HepG2 (cell line): ENCODE results near the gene WWC1. TPM values are rescaled to one million over a fixed set of nuclear protein-coding genes. Genes with fewer than 3 reads are reported as not detected.

ENCODE experiments used
- ATAC-seq: fragments of 200-7000 bp; cut with Tn5 transposase; 3 replicates; pipeline ENCODE4 v1.9.1; 2020; ENCODE audit warnings: mild to moderate bottlenecking, moderate library complexity
- BruUV-seq: library from RNA; stranded (reverse); fragments of 400-500 nt; replicated peaks from 2 replicates; lab custom pipeline; 2021; lab: Mats Ljungman, UMichigan
- CTCF ChIA-PET: fragments of 300-600 bp; formaldehyde crosslinking; extraction: SDS; loops from one replicate; lab custom pipeline; 2021; ENCODE audit warnings: low total read pairs, inconsistent platforms, low intra/inter-chr PET ratio; lab: Yijun Ruan, JAX
- POLR2A ChIA-PET: fragments of 350-600 bp; sonication (Branson Sonifier 250); formaldehyde crosslinking; loops from one replicate; lab custom pipeline; 2020; ENCODE audit warnings: antibody characterized with exemption, inconsistent platforms; lab: Yijun Ruan, JAX
- DNase-seq: peaks from one replicate; pipeline ENCODE4 v3.0.0-alpha.2; 2015; ENCODE audit warnings: low spot score
- FAIRE-seq: peaks from 3 replicates; lab custom pipeline; 2011; peaks lifted over from hg19 to GRCh38; lab: Jason Lieb, UNC
- H2AFZ ChIP-seq: one replicate; pipeline ENCODE4 v1.6.1; 2011; ENCODE audit warnings: low read length, inconsistent platforms
- H3K27ac ChIP-seq: fragments of 300-600 bp; 3 replicates; pipeline ENCODE4 v1.8.0; 2011; ENCODE audit warnings: mixed run types, mild to moderate bottlenecking, mixed read lengths, low read length, inconsistent platforms; ENCODE audit not compliant: insufficient read depth; ENCODE audit errors: extremely low read length
- H3K27me3 ChIP-seq, 2 experiments: fragments of 200-600 bp in 1 of 2; 2 replicates in 1 of 2; 3 replicates in 1 of 2; pipeline versions ENCODE4 v1.6.0 to v1.8.0; 2011; ENCODE audit warnings: low read length in 2 of 2, mild to moderate bottlenecking in 2 of 2, moderate library complexity in 2 of 2, inconsistent platforms in 1 of 2; ENCODE audit not compliant: insufficient read depth in 2 of 2, control insufficient read depth in 1 of 2
- H3K36me3 ChIP-seq, 2 experiments: fragments of 200-600 bp in 1 of 2; replicated peaks in 1 of 2; 2 replicates in 1 of 2; 3 replicates in 1 of 2; pipeline versions ENCODE4 v1.5.1 to v1.8.0; 2011; ENCODE audit warnings: low read length in 2 of 2, inconsistent platforms in 1 of 2; ENCODE audit not compliant: insufficient read depth in 2 of 2, control insufficient read depth in 1 of 2
- H3K4me1 ChIP-seq: 2 replicates; pipeline ENCODE4 v1.5.1; 2012; ENCODE audit warnings: low read length, inconsistent platforms; ENCODE audit not compliant: insufficient read depth
- H3K4me2 ChIP-seq: 2 replicates; pipeline ENCODE4 v1.6.0; 2011; ENCODE audit warnings: low read depth, low read length, inconsistent platforms
- H3K4me3 ChIP-seq, 3 experiments: fragments of 200-600 bp in 1 of 3; sonication (generic), shearing (Covaris generic) in 1 of 3; replicated peaks in 1 of 3; 2 replicates each; pipeline ENCODE4 v1.5.1; 2011 to 2016; ENCODE audit warnings: low read length in 3 of 3, inconsistent platforms in 2 of 3, low read depth in 2 of 3, mild to moderate bottlenecking in 2 of 3, control low read depth in 1 of 3, mixed read lengths in 1 of 3; ENCODE audit not compliant: insufficient read depth in 1 of 3
- H3K79me2 ChIP-seq: one replicate; pipeline ENCODE4 v1.6.1; 2011; ENCODE audit warnings: low read length, inconsistent platforms; ENCODE audit not compliant: insufficient read depth
- H3K9ac ChIP-seq: 2 replicates; pipeline ENCODE4 v1.6.0; 2011; ENCODE audit warnings: mild to moderate bottlenecking, low read depth, low read length, inconsistent platforms; ENCODE audit not compliant: insufficient read depth
- H3K9me3 ChIP-seq: 2 replicates; pipeline ENCODE4 v1.5.1; 2012; ENCODE audit warnings: mild to moderate bottlenecking, low read length
- H4K20me1 ChIP-seq: 2 replicates; pipeline ENCODE4 v1.6.0; 2011; ENCODE audit warnings: inconsistent platforms, mild to moderate bottlenecking, low read length, moderate library complexity; ENCODE audit not compliant: insufficient read depth
- ERF ChIP-seq: IDR thresholded peaks from 2 replicates; pipeline ENCODE4 v1.6.1; 2018; ENCODE audit warnings: missing biosample characterization, missing genetic modification reagents
- ETV5 ChIP-seq: IDR thresholded peaks from 2 replicates; pipeline ENCODE4 v1.6.1; 2018; ENCODE audit warnings: missing biosample characterization, missing genetic modification reagents, inconsistent platforms, borderline replicate concordance
- HMGXB4 ChIP-seq, 2 experiments: sonication (generic) in 1 of 2; formaldehyde crosslinking in 1 of 2; IDR thresholded peaks; 2 replicates each; pipeline versions ENCODE4 v1.4.0 to v1.6.1; 2018 to 2020; ENCODE audit warnings: missing genetic modification reagents in 2 of 2, borderline replicate concordance in 1 of 2, low read depth in 1 of 2, mild to moderate bottlenecking in 1 of 2, missing biosample characterization in 1 of 2
- KLF11 ChIP-seq: IDR thresholded peaks from 2 replicates; pipeline ENCODE4 v1.6.1; 2016; ENCODE audit warnings: missing compliant biosample characterization
- MEIS2 ChIP-seq: sonication (generic); formaldehyde crosslinking; IDR thresholded peaks from 2 replicates; pipeline ENCODE4 v1.9.0; 2021; ENCODE audit warnings: mild to moderate bottlenecking, missing genetic modification reagents
- NONO ChIP-seq, 2 experiments: fragments of 450-650 bp in 1 of 2; sonication (generic) in 1 of 2; formaldehyde crosslinking in 1 of 2; IDR thresholded peaks in 1 of 2; conservative IDR thresholded peaks in 1 of 2; 2 replicates each; pipeline versions ENCODE4 v1.6.1 to v1.8.0; 2017 to 2022; ENCODE audit warnings: mild to moderate bottlenecking in 1 of 2, missing genetic modification reagents in 1 of 2, moderate library complexity in 1 of 2
- REL ChIP-seq: sonication (generic); formaldehyde crosslinking; conservative IDR thresholded peaks from 2 replicates; pipeline ENCODE4 v1.8.0; 2022; ENCODE audit warnings: mild to moderate bottlenecking, missing genetic modification reagents, moderate library complexity
- SP1 ChIP-seq, 2 experiments: fragments of 450-650 bp in 1 of 2; sonication (generic) in 1 of 2; formaldehyde crosslinking in 1 of 2; IDR thresholded peaks; 2 replicates each; pipeline versions ENCODE4 v1.4.0 to v1.6.1; 2016 to 2020; ENCODE audit warnings: missing genetic modification reagents in 1 of 2
- ZNF18 ChIP-seq: sonication (generic); formaldehyde crosslinking; IDR thresholded peaks from 2 replicates; pipeline ENCODE4 v1.8.0; 2022; ENCODE audit warnings: mild to moderate bottlenecking, missing genetic modification reagents; ENCODE audit not compliant: insufficient replicate concordance
- ZNF790 ChIP-seq: sonication (generic); formaldehyde crosslinking; IDR thresholded peaks from 2 replicates; pipeline ENCODE4 v1.8.0; 2022; ENCODE audit warnings: missing genetic modification reagents, mild to moderate bottlenecking, borderline replicate concordance
- WGBS: methylation state at CpG from one replicate; pipeline ENCODE4 v1.1.6; 2017; ENCODE audit warnings: low lambda C conversion rate; 5-methylcytosine and 5-hydroxymethylcytosine counted together
- in situ Hi-C: cut with HindIII; loops from 2 replicates; pipeline ENCODE4 v1.10.0; 2017; ENCODE audit warnings: low pct_unique_long_range_greater_than_20kb; ENCODE audit not compliant: extremely low pct_ligation_motif_present
- intact Hi-C: fragments of 100-400 bp; cut with micrococcal nuclease; formaldehyde crosslinking; loops from one replicate; pipeline ENCODE4 v1.10.0; 2022; ENCODE audit not compliant: unreplicated experiment
- polyA plus RNA-seq, 8 experiments: library from polyadenylated mRNA; depleted of rRNA in 3 of 8; stranded (reverse) in 7 of 8; unstranded in 1 of 8; fragments of >200 nt; fragmentation: Illumina TruSeq in 4 of 8; extraction: Trizol in 4 of 8; gene quantifications; 2 replicates each; pipeline versions ENCODE4 v1.2.1 to v1.2.3, GENCODE V29; 2011 to 2016; ENCODE audit warnings: low read depth in 4 of 8, missing spikeins in 1 of 8, mixed read lengths in 1 of 8; ENCODE audit not compliant: insufficient read depth in 1 of 8
- total RNA-seq, 5 experiments: library from RNA; depleted of rRNA; stranded (reverse); fragments of >200 nt; fragmentation: Illumina TruSeq; extraction: Trizol; gene quantifications; 2 replicates each; pipeline ENCODE4 v1.2.3, GENCODE V29; 2016; ENCODE audit warnings: low read depth in 1 of 5

The WWC1 gene
- total and polyA plus RNA-seq, 2 of the 13 experiments (the other 11 are each of a cell fraction or from before 2014, with no cell fraction given), result 8.3 to 17.9 TPM

GRCh38 chr5:168269937-168270330 lies 21.5 kb upstream of the WWC1 start:
- Histone ChIP-seq H3K36me3 (no peaks in the 10 kb centered on the region), H2AFZ (peak overlapping the region; percentile 68), H3K79me2 (no peaks in the 10 kb centered on the region), H3K4me3 (peak overlapping the region in 2 of 3 experiments; percentile 46 to 64; a peak in 3 of 6 replicates), H3K9me3 (no peaks in the 10 kb centered on the region), H3K4me1 (peaks cover 23% of the 10 kb centered on the region), H3K4me2 (peak overlapping the region; percentile 86), H3K27ac (no peak overlapping the region), H4K20me1 (no peaks in the 10 kb centered on the region), H3K9ac (no peak overlapping the region), H3K27me3 (peaks cover 0 to 4% of the 10 kb centered on the region in 2 experiments; a peak in 4 of 5 replicates)
- TF ChIP-seq MEIS2 (CRISPR knock-in tag) (no peak), REL (0 out of 2 replicates have a peak, but pooled peaks have one; percentile 26), NONO (IDR thresholded peaks at IDR 0.05) (no peak), NONO (CRISPR knock-in tag; conservative IDR thresholded peaks at IDR 0.05) (0 out of 2 replicates have a peak, but pooled peaks have one; percentile 8), SP1 (IDR thresholded peaks at IDR 0.05) (no peak), SP1 (CRISPR knock-in tag; IDR thresholded peaks at IDR 0.05) (no peak), ETV5 (no peak), KLF11 (CRISPR knock-in tag) (no peak), ZNF18 (CRISPR knock-in tag) (no peak), HMGXB4 (CRISPR knock-in tag; IDR thresholded peaks at IDR 0.05; ENCODE audit: borderline replicate concordance in 1 of 2, low read depth in 1 of 2) (0 out of 4 replicates have a peak, but pooled peaks of 1 of the 2 experiments have one; percentile 4), ZNF790 (CRISPR knock-in tag) (no peak), ERF (no peak)
- 26% methylated on average over 3 of the region's 3 CpGs for WGBS
- FAIRE-seq (no peak), ATAC-seq (peak; percentile 41), DNase-seq (no peak)
- CTCF ChIA-PET, result interaction anchor here (1.7 to 2.1 kb wide), 3 partner anchors 152 to 216 kb away, joined by 6 to 16 read pairs (median 6); no protein-coding TSS in a partner anchor
- POLR2A ChIA-PET, result interaction anchor here (0.8 to 1.3 kb wide), 3 partner anchors 12 to 95 kb away, joined by 3 to 9 read pairs (median 3); no protein-coding TSS in a partner anchor
- in situ Hi-C loops, result loop anchor here (5.0 to 25.0 kb wide), 3 partner anchors 152 to 417 kb away; partner anchors contain the start of gene RARS1
- BruUV-seq, result no TSS peak
- intact Hi-C loops, result loop anchor here (1.0 to 5.0 kb wide), 4 partner anchors 45 to 216 kb away; partner anchors contain the start of gene RARS1
